SH-SY5Y (cell line): ENCODE results near the gene NASP.

Source experiments
- GATA2 ChIP-seq: IDR thresholded peaks from 2 replicates; pipeline ENCODE4 v1.6.1; 2011; ENCODE audit warnings: mild to moderate bottlenecking, low read depth, low read length
- GATA3 ChIP-seq: IDR thresholded peaks from 2 replicates; pipeline ENCODE4 v1.6.1; 2011; ENCODE audit warnings: low read depth, mild to moderate bottlenecking, low read length, moderate library complexity

DNA sequence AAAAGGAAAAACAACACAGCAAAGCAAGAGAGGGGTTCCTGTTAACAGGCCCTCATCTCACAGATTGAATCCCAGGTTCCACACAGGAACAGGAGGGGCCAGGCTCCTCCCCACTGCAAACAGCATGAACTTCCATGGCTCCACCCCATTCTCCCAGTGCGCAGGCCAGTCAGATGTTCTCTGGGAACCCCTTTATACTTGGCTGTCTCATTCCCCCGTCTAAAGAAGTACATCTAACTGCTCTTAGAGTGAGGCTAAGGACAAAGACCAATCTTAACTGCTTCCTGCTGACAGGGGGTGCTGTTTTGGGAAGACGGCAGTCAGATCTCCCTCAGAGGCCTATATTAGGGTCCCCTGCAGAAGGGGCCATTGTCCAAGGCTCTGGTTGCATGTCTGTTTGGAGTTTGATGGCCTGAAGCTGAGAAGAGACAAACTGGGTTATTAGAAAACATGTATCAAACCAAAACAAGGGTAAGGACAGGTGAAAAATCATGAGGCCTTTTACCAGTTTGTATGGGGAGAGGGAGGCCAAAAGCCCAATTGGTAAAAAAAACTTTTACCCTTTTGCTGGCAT, 10.5 kb upstream of the NASP start:
- TF ChIP-seq GATA2 (no peak), GATA3 (no peak)
